OCI-LY1 (cell line): ENCODE results near the gene EPS8L2.

Experiments
- H2AFZ ChIP-seq: fragments of 200-600 bp; sonication (generic), shearing (Covaris generic); 2 replicates; pipeline ENCODE4 v1.6.0; 2014; ENCODE audit warnings: antibody characterized with exemption, mild to moderate bottlenecking, low read length
- H3F3A ChIP-seq: fragments of 200-600 bp; sonication (generic), shearing (Covaris generic); 2 replicates; pipeline ENCODE4 v1.6.0; 2014; ENCODE audit warnings: mild to moderate bottlenecking, antibody characterized with exemption, low read length, moderate library complexity; ENCODE audit not compliant: insufficient read depth
- H3K27ac ChIP-seq: fragments of 200-600 bp; sonication (generic); 2 replicates; pipeline ENCODE4 v1.5.1; 2014; ENCODE audit warnings: low read length, mixed run types, mild to moderate bottlenecking, low read depth; ENCODE audit not compliant: poor library complexity, severe bottlenecking
- H3K27me3 ChIP-seq: fragments of 200-600 bp; sonication (generic); 2 replicates; pipeline ENCODE4 v1.6.0; 2014; ENCODE audit warnings: antibody characterized with exemption, mild to moderate bottlenecking, low read length, moderate library complexity; ENCODE audit not compliant: insufficient read depth
- H3K36me3 ChIP-seq: fragments of 200-600 bp; sonication (generic); 2 replicates; pipeline ENCODE4 v1.6.1; 2014; ENCODE audit warnings: mild to moderate bottlenecking, antibody characterized with exemption, low read length, moderate library complexity, mixed read lengths; ENCODE audit not compliant: insufficient read depth
- H3K4me1 ChIP-seq: fragments of 200-600 bp; sonication (generic); 2 replicates; pipeline ENCODE4 v1.5.1; 2014; ENCODE audit warnings: mild to moderate bottlenecking, low read length, moderate library complexity; ENCODE audit not compliant: insufficient read depth, severe bottlenecking
- H3K4me2 ChIP-seq: fragments of 200-600 bp; sonication (generic), shearing (Covaris generic); 2 replicates; pipeline ENCODE4 v1.6.1; 2014; ENCODE audit warnings: low read length
- H3K4me3 ChIP-seq: fragments of 200-600 bp; sonication (generic); 2 replicates; pipeline ENCODE4 v1.5.1; 2014; ENCODE audit warnings: low read length, low read depth, mild to moderate bottlenecking, mixed read lengths; ENCODE audit not compliant: poor library complexity, severe bottlenecking
- H3K79me2 ChIP-seq: fragments of 200-600 bp; shearing (Covaris generic); 2 replicates; pipeline ENCODE4 v1.6.1; 2016; ENCODE audit warnings: mixed run types, low read length, mixed read lengths; ENCODE audit not compliant: insufficient read depth
- H3K9ac ChIP-seq: fragments of 200-600 bp; sonication (generic), shearing (Covaris generic); 2 replicates; pipeline ENCODE4 v1.6.1; 2014; ENCODE audit warnings: mild to moderate bottlenecking, low read length, mixed read lengths
- H3K9me2 ChIP-seq: fragments of 200-600 bp; sonication (generic), shearing (Covaris generic); 2 replicates; pipeline ENCODE4 v1.6.1; 2014; ENCODE audit warnings: low read depth, mild to moderate bottlenecking, low read length, mixed read lengths
- H3K9me3 ChIP-seq: fragments of 200-600 bp; shearing (Covaris generic); 2 replicates; pipeline ENCODE4 v1.6.1; 2014; ENCODE audit warnings: low read length, mixed read lengths
- H4K20me1 ChIP-seq: fragments of 200-600 bp; sonication (generic), shearing (Covaris generic); 2 replicates; pipeline ENCODE4 v1.6.0; 2016; ENCODE audit warnings: mild to moderate bottlenecking, low read length; ENCODE audit not compliant: insufficient read depth
- EZH2 ChIP-seq: fragments of 200-600 bp; sonication (generic), shearing (Covaris generic); IDR thresholded peaks from 2 replicates; pipeline ENCODE4 v1.8.0; 2017; ENCODE audit warnings: borderline replicate concordance, mixed run types, mild to moderate bottlenecking, antibody characterized with exemption, low read length, moderate library complexity, mixed read lengths
- TF ChIP-seq, protein P1 (sequence below): fragments of 200-600 bp; sonication (generic), shearing (Covaris generic); IDR thresholded peaks from 2 replicates; pipeline ENCODE4 v1.5.1; 2017; ENCODE audit warnings: mild to moderate bottlenecking, antibody characterized with exemption, low read length, moderate library complexity, mixed read lengths

Gene EPS8L2

DNA sequence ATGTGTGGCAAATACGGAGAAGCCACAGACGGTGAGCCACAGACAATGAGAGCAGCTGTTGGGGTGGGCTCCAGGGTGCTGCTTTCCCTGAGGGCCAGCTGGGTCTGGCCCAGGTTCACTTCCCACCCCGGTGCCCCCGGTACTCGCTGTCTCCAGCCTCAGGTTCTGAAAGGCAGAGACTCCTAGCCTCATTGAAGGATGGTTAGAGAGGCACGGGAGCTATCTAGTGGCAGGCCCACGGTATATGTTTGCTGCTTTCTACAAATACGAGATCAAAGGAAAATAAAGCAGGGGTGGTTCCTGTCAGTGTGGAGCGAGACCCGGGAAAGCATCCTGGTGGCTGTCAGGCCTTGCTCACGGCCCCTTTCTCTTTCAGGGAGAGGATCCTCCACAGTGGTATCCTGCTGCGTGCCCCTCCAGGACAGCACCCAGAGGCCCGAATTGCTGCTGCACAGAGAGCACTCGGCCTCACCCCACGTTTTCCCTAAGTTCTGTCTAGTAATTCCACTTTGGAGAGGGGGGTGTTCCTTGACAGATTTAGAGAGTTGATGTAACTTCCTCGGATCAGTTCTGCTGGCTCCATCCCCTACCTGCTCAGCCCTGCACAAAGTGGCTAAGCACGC lies 7.4 kb upstream of the EPS8L2 start:
- Histone ChIP-seq H3K9me3 (no peaks in the 10 kb centered on the region), H3K36me3 (no peaks in the 10 kb centered on the region; the same call in 1 of the 2 replicates), H3F3A (no peaks in the 10 kb centered on the region), H3K79me2 (no peaks in the 10 kb centered on the region), H3K4me1 (peaks cover 28% of the 10 kb centered on the region), H3K9ac (no peak overlapping the region), H3K27me3 (no peaks in the 10 kb centered on the region), H3K4me2 (no peak overlapping the region), H2AFZ (no peak overlapping the region), H4K20me1 (no peaks in the 10 kb centered on the region), H3K27ac (peak overlapping the region; percentile 96), H3K4me3 (no peak overlapping the region), H3K9me2 (no peaks in the 10 kb centered on the region)
- TF ChIP-seq, protein P1, sequence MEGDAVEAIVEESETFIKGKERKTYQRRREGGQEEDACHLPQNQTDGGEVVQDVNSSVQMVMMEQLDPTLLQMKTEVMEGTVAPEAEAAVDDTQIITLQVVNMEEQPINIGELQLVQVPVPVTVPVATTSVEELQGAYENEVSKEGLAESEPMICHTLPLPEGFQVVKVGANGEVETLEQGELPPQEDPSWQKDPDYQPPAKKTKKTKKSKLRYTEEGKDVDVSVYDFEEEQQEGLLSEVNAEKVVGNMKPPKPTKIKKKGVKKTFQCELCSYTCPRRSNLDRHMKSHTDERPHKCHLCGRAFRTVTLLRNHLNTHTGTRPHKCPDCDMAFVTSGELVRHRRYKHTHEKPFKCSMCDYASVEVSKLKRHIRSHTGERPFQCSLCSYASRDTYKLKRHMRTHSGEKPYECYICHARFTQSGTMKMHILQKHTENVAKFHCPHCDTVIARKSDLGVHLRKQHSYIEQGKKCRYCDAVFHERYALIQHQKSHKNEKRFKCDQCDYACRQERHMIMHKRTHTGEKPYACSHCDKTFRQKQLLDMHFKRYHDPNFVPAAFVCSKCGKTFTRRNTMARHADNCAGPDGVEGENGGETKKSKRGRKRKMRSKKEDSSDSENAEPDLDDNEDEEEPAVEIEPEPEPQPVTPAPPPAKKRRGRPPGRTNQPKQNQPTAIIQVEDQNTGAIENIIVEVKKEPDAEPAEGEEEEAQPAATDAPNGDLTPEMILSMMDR, result no peak
- TF ChIP-seq EZH2, result no peak

DNA sequence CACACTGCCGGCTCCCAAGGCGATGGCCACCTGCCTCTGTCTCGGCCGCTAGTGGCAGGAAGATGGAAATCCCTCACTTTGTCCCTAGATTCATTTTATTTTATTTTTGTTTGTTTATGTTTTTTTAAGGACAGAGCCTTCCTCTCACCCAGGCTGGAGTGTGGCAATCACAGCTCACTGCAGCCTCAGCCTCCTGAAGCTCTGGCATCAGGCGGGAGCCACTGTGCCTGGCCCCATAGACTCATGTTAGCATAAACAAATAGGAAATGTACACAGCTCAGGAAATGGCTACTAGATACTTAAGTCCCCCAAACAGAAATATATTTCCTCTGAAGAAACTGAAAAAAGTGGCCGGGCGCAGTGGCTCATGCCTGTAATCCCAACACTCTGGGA lies 6.9 kb upstream of the EPS8L2 start:
- TF ChIP-seq, protein P1, result no peak
- no peak for TF ChIP-seq EZH2
- Histone ChIP-seq H3K79me2 (no peaks in the 10 kb centered on the region), H3K9ac (no peak overlapping the region), H3K4me3 (no peak overlapping the region), H4K20me1 (no peaks in the 10 kb centered on the region), H3K4me1 (peaks cover 23% of the 10 kb centered on the region), H3K27me3 (no peaks in the 10 kb centered on the region), H3F3A (no peaks in the 10 kb centered on the region), H2AFZ (no peak overlapping the region), H3K9me3 (no peaks in the 10 kb centered on the region), H3K9me2 (no peaks in the 10 kb centered on the region), H3K27ac (no peak overlapping the region), H3K36me3 (no peaks in the 10 kb centered on the region; the same call in 1 of the 2 replicates), H3K4me2 (no peak overlapping the region)

DNA sequence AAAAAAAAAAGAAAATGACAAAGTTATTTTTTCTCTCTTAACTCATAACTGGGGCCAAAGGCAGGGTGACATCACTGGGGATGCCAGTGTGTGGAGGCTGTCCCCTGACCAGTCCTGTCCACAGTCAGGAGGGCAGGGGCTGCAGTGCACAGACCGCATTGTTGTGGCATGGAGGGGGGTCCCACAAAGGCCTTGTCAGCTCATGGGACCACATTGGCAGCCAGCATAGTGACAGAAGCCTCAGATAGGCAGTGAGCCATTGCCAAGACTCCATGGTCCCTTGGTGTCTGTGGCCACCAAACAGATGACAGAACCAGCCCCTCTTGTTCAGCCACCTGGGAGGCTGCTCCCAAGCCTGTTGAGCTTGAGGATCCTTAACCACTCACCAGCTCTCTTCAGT lies 6.3 kb upstream of the EPS8L2 start:
- peaks cover 18% of the 10 kb centered on the region for H3K4me1 ChIP-seq
- no peaks in the 10 kb centered on the region for H3K9me2 ChIP-seq
- no peak overlapping the region for H2AFZ ChIP-seq
- H3F3A ChIP-seq, result no peaks in the 10 kb centered on the region
- H3K9me3 ChIP-seq, result no peaks in the 10 kb centered on the region
- TF ChIP-seq, protein P1, result no peak
- TF ChIP-seq EZH2, result no peak
- H3K27ac ChIP-seq, result no peak overlapping the region
- H3K36me3 ChIP-seq, result no peaks in the 10 kb centered on the region; the same call in 1 of the 2 replicates
- no peak overlapping the region for H3K4me3 ChIP-seq
- no peaks in the 10 kb centered on the region for H3K27me3 ChIP-seq
- no peak overlapping the region for H3K4me2 ChIP-seq
- H4K20me1 ChIP-seq, result no peaks in the 10 kb centered on the region
- H3K79me2 ChIP-seq, result no peaks in the 10 kb centered on the region
- no peak overlapping the region for H3K9ac ChIP-seq
